Mucosa of descending colon (tissue), 3 donors: ENCODE results near the gene SUCNR1. TPM values are rescaled to one million over a fixed set of nuclear protein-coding genes. Genes with fewer than 3 reads are reported as not detected.

Experiments used
- ATAC-seq: fragments of 200-7000 bp; cut with Tn5 transposase; one replicate; pipeline ENCODE4 v1.9.1; 2020; ENCODE audit warnings: mild to moderate bottlenecking, moderate library complexity
- DNase-seq, 3 donors: peaks; one replicate each; pipeline ENCODE4 v3.0.0-alpha.2; 2020
- H3K36me3 ChIP-seq: fragments of 200-600 bp; one replicate; pipeline ENCODE4 v1.8.0; 2021; ENCODE audit warnings: low read depth, mild to moderate bottlenecking
- H3K4me1 ChIP-seq: fragments of 200-600 bp; one replicate; pipeline ENCODE4 v1.8.0; 2021; ENCODE audit warnings: low read depth, mild to moderate bottlenecking
- H3K4me3 ChIP-seq: fragments of 200-600 bp; one replicate; pipeline ENCODE4 v1.8.0; 2021; ENCODE audit warnings: mild to moderate bottlenecking
- H3K9me3 ChIP-seq: fragments of 200-600 bp; one replicate; pipeline ENCODE4 v1.8.0; 2021; ENCODE audit warnings: mild to moderate bottlenecking
- CTCF ChIP-seq: fragments of 200-600 bp; IDR thresholded peaks from one replicate; pipeline ENCODE4 v1.8.0; 2022; ENCODE audit warnings: antibody characterized with exemption, mild to moderate bottlenecking
- intact Hi-C, 2 donors: fragments of 100-400 bp; cut with DNase I in 1 of 2; cut with micrococcal nuclease in 1 of 2; formaldehyde crosslinking; loops; one replicate each; pipeline versions ENCODE4 v1.11.0 to v1.11.1; 2022; cut with DNase I, micrococcal nuclease
- total RNA-seq, 3 donors: library from RNA; stranded (reverse); fragmentation: NEBNext Ultra II Directional in 2 of 3; extraction: Animal tissue kit (Norgen Biotek cat#: 25700) in 2 of 3; gene quantifications; one replicate each; pipeline versions ENCODE4 v1.2.1 to v1.2.4, GENCODE V29; 2021 to 2023
- donor health status: DM: no; HTN: no; CAD: no; lungs with moderate emphysema.
- donor health status: DM: no; HTN: no; CAD: no.
- donor health status: DM: no; HTN: yes; CAD: no.

SUCNR1 gene
- total RNA-seq, 3 donors from 2014 or later, result 0.35 to 0.65 (median 0.41) TPM

GRCh38 chr3:151856118-151856517, 17.3 kb upstream of the SUCNR1 start:
- Histone ChIP-seq H3K36me3 (no peaks in the 10 kb centered on the region), H3K9me3 (no peaks in the 10 kb centered on the region), H3K4me1 (no peaks in the 10 kb centered on the region), H3K4me3 (no peak overlapping the region)
- DNase-seq (no peak), ATAC-seq (no peak)
- intact Hi-C loops, result no loop called here
- no peak for TF ChIP-seq CTCF

- DNase-seq, result no peak
- Histone ChIP-seq H3K36me3 (no peaks in the 10 kb centered on the region), H3K4me1 (no peaks in the 10 kb centered on the region), H3K4me3 (no peak overlapping the region), H3K9me3 (no peaks in the 10 kb centered on the region)
- ATAC-seq, result no peak
- intact Hi-C loops, result no loop called here
- no peak for TF ChIP-seq CTCF
These were observed 16.8 kb upstream of the SUCNR1 start for GRCh38 chr3:151856641-151857040.

GRCh38 chr3:151859233-151859673, 14.2 kb upstream of the SUCNR1 start:
- DNase-seq (no peak), ATAC-seq (no peak)
- Histone ChIP-seq H3K4me1 (no peaks in the 10 kb centered on the region), H3K9me3 (no peaks in the 10 kb centered on the region), H3K4me3 (no peak overlapping the region), H3K36me3 (no peaks in the 10 kb centered on the region)
- intact Hi-C loops, result no loop called here
- no peak for TF ChIP-seq CTCF

- intact Hi-C loops, result no loop called here
- no peak for TF ChIP-seq CTCF
- no peaks in the 10 kb centered on the region for H3K4me1 ChIP-seq
- no peaks in the 10 kb centered on the region for H3K9me3 ChIP-seq
- H3K36me3 ChIP-seq, result no peaks in the 10 kb centered on the region
- H3K4me3 ChIP-seq, result no peak overlapping the region
- no peak for DNase-seq
- no peak for ATAC-seq
These were observed 13.5 kb upstream of the SUCNR1 start for GRCh38 chr3:151859905-151860304.

GRCh38 chr3:151863611-151864010, 9.8 kb upstream of the SUCNR1 start:
- TF ChIP-seq CTCF, result no peak
- intact Hi-C loops, result no loop called here
- Histone ChIP-seq H3K4me3 (no peak overlapping the region), H3K9me3 (no peaks in the 10 kb centered on the region), H3K36me3 (no peaks in the 10 kb centered on the region), H3K4me1 (no peaks in the 10 kb centered on the region)
- no peak for DNase-seq
- no peak for ATAC-seq
